A549 (cell line): ENCODE results near the gene CRYM.

Experiments
- BHLHE40 ChIP-seq: IDR thresholded peaks from 2 replicates; pipeline ENCODE4 v1.6.1; 2012; ENCODE audit warnings: low read depth, low read length, inconsistent platforms
- CBX2 ChIP-seq: fragments of 200-600 bp; sonication (generic); IDR thresholded peaks from 2 replicates; pipeline ENCODE4 v1.6.1; 2016; ENCODE audit warnings: low read depth, mild to moderate bottlenecking, borderline replicate concordance
- CTCF ChIP-seq: fragments of >200 bp; sonication (Bioruptor Twin); formaldehyde crosslinking; IDR thresholded peaks from 3 replicates; pipeline ENCODE4 v1.5.1; 2016
- HMGXB4 ChIP-seq: fragments of 250-450 bp; sonication (Bioruptor Pico); IDR thresholded peaks from 2 replicates; pipeline ENCODE4 v1.5.0; 2021; ENCODE audit warnings: mild to moderate bottlenecking, moderate library complexity, borderline replicate concordance
- KDM1A ChIP-seq: fragments of 200-600 bp; sonication (generic); IDR thresholded peaks from 2 replicates; pipeline ENCODE4 v1.6.1; 2016; ENCODE audit warnings: low read depth, mild to moderate bottlenecking
- MYC ChIP-seq: IDR thresholded peaks from 2 replicates; pipeline ENCODE4 v1.6.1; 2012; ENCODE audit warnings: mild to moderate bottlenecking, inconsistent platforms, low read length, improper control_type of control experiment, borderline replicate concordance
- NFE2L2 ChIP-seq: fragments of 150-350 bp; conservative IDR thresholded peaks from 2 replicates; pipeline ENCODE4 v1.6.1; 2014; ENCODE audit warnings: low read length
- POLR2A ChIP-seq: IDR thresholded peaks from 2 replicates; pipeline ENCODE4 v1.6.1; 2012; ENCODE audit warnings: mild to moderate bottlenecking, low read length
- POLR2AphosphoS2 ChIP-seq: conservative IDR thresholded peaks from 2 replicates; pipeline ENCODE4 v1.6.1; 2012; ENCODE audit warnings: low read length, improper control_type of control experiment, inconsistent platforms
- TF ChIP-seq, protein P1 (sequence below): fragments of >200 bp; sonication (Bioruptor Twin); formaldehyde crosslinking; IDR thresholded peaks from 3 replicates; pipeline ENCODE4 v1.6.1; 2016

GRCh38 chr16:21300309-21301167, 22.4 kb upstream of the CRYM start:
- TF ChIP-seq POLR2A = peak; percentile 53
- TF ChIP-seq, protein P1, sequence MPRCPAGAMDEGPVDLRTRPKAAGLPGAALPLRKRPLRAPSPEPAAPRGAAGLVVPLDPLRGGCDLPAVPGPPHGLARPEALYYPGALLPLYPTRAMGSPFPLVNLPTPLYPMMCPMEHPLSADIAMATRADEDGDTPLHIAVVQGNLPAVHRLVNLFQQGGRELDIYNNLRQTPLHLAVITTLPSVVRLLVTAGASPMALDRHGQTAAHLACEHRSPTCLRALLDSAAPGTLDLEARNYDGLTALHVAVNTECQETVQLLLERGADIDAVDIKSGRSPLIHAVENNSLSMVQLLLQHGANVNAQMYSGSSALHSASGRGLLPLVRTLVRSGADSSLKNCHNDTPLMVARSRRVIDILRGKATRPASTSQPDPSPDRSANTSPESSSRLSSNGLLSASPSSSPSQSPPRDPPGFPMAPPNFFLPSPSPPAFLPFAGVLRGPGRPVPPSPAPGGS = peak; percentile 35; the same call in 1 of the 3 replicates
- TF ChIP-seq HMGXB4 (CRISPR knock-in tag) = no peak
- TF ChIP-seq CTCF = peak; percentile 97
- TF ChIP-seq POLR2AphosphoS2 = no peak
- no peak for TF ChIP-seq KDM1A
- no peak for TF ChIP-seq NFE2L2
- TF ChIP-seq BHLHE40 = peak; percentile 95
- peak; percentile 14 for TF ChIP-seq MYC
- no peak for TF ChIP-seq CBX2
